ENCODE measurements around the gene SMARCD1.

GRCh38 chr12:50042693-50043092 is 42.4 kb upstream of the SMARCD1 start:
- TF ChIP-seq CTCF (conservative IDR thresholded peaks at IDR 0.05; ENCODE audit: low read depth, low read length) (no peak), EZH2 (IDR thresholded peaks at IDR 0.05; ENCODE audit: borderline replicate concordance, low read depth, low read length, poor library complexity, severe bottlenecking) (no peak)

All from A673 (cell line).